Stimulated activated CD8-positive, alpha-beta memory T cell treated with anti-CD3 and anti-CD28 coated beads, Interleukin-12 subunit alpha, Interleukin-12 subunit beta, amount 100 ng/mL, for 1 hour (primary cell): Measurements from ENCODE around the gene TNFRSF14.

Experiments
- DNase-seq: peaks from one replicate; pipeline ENCODE4 v3.0.0-alpha.2; 2020; ENCODE audit warnings: low read depth

TNFRSF14 gene

DNA sequence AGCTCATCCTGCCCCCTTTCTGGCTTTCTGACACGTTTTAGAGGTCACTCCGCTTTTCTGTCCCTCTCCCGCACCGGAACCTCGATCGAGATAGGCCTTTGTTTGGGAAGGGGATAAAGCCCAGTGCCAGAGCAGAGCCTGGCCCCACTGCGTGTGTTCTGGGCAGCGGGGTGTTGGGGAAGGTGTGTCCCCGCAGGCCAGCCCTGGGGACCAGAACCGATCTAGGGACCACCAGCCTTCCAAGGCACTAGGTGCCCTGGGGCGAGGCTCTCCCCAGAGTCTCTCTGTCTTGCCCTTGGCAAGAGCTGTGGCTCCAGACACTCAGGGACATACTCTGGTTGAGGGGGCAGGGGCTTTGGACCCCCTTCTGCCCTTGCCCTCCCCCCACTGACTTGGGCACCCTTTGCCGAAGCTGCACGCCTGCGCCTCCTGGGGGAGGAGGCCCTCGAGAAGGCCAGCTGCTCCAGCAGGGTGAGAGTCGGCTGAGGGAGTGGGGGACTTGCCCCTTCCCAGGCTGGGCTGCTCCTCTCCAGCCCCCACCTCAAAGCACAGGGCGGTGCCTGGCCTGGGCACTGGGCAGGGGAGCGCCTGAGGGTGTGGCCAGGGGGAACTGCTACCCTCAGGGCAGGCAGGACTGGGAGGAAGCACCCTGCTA lies 46.8 kb downstream of the TNFRSF14 start:
- no peak for DNase-seq

DNA sequence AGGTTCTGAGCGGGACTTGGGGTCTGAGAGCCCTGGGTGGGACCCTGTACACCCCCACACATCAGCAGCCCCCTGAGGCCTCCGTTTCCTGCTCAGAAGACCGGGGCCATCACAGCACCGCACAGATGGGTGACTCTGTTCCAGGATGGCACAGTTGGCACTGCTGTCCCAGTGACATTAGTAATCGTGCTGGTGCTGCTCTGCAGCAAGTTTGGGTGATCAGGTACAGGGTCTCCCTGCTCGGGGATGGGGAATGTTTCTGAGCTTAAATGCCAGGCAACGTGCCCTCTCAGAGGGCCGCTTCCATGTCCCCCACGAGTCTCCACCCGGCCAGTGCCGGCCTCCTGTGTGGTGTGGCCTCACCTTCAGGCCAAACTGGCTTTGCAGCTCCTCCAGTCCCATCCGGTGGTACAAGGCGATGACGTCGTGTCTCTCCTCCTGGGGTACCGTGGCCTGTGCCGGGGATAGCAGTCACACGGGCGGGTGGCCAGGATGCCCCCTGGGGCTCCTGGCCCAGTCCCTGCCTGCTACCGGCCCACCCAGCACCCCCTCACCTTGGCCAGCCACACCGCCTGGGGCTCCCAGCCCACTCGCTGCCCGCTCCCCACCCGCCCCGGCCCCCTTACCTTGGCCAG lies 47.5 kb downstream of the TNFRSF14 start:
- DNase-seq: no peak

DNA sequence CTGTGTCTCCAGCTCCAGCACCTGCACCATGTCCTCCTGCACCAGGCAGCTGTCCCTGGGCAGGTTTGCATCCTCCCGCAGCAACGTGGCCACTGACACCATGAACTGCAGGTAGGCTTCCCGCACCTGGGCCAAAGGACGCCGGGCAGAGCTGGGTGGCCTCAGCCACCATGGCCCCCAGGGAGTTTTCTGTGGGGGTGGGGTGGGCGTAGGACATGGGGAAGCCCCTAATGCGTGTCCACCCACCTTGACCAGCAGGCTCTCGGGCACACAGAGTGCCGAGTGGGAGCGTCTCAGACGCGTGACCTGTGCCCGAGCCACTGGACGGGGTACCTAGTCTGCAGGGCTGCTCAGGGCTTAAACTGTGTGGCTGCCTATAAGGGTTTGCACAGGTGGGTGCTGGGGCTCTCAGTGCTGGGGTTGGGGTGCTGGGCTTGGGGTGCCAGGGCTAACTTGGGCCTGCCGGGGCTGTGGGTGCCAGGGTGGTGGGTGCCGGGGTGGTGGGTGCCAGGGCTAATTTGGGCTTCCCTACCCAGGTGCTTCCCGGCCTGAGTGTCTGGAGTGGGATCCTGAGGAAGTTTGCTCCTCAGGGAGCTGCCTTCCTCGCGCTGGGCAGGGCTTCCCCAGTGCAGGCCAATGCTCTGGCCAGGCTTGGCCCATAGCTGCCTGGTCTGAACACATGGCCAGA lies 48.1 kb downstream of the TNFRSF14 start:
- DNase-seq: no peak

DNA sequence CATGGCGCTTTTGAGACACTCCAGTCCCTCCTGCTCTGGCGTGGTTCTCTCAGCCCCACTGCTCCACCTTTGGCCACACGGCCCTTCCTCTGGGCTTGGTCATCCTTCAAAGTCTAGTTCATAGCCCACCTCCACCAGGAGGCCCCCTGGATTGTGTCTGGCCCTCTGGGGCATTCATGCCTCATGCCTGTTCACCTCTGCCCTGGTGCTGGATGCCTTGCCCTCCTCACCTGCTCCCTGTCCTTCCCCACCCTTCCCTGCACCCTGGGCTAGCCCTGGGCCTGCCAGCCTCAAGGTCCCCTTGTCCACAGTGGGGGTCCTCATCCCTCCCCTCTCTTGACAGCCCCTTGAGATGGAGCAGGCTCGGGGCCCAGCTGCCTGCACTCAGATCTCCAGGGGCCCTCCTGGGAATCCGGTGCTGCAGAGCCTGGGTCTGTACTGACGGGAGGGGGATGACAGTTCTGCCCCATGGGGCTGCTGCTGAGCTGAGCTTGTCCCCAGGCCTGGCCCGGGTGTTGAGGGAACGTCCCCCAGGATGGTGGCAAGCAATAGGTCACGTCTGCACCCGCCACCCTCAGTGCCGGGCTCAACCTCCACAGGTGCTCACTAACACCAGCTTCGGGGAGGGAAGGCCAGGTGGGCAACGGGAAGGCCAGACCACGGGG lies 48.8 kb downstream of the TNFRSF14 start:
- DNase-seq: no peak

DNA sequence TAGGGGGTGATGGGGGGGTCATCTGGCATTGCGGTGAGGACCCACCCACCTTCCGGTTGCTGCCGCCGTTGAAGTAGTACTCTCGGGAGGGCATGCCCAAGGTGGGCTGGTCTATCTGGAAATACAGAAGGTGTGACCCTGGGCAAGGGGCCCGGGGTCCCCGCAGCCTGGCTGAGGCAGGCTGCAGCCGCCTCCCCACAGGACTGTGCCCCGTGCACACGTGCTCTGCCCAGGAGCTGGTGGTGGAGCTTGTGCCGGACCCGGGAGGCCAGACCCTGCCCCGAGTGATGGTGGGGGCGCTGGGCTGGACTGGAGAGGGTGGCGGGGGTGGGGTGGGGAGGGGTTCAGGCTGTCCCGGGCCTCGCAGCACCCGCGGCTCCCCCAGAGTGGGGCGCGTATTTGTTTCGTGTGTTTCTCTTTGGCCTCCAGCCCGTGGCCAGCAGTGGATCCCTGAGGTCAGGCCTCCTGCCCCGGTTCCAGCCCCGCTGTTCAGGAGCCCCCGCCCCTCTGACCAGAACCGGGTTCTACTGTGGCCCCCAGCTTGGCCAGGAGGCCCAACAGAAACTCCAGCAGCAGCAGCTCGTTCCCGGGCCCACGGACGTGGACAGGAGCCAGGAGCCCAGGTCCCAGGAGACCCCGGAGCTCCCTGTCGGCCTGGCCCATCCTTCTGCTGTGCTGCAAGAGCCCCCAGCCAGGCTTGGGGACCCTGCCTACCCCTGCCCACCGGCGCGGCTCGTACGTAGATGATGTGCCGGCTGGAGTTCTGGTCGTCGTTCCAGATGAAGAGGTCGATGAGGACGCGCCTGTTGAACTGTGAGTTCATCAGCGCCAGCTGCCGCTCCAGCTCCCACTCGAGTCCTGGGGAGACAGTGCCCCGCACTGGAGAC lies 49.6 kb downstream of the TNFRSF14 start:
- DNase-seq: no peak

DNA sequence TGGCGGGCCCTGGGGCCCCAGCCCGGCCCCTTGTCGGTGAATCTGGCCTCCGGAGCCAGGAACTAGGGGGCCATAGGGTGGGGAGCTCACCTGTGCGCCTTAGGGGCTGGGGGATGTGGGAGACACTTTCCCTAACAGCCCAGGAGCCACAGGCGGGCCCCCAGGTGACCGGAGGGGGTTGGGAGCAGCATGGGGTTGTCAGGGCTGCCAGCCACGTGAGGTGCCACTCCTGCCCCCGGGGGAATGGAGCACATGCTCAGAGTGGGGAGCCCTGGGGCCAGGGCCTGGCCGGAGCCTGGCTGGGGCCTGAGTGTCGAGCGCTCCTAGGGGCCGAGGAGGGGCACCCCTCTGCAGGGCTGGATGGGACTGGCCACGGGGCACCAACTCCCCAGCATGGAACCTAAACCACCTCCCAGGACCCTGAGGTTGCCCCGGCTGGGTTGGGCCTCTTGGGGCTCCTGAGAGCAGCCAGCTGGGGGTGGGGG lies 50.3 kb downstream of the TNFRSF14 start:
- DNase-seq: no peak

DNA sequence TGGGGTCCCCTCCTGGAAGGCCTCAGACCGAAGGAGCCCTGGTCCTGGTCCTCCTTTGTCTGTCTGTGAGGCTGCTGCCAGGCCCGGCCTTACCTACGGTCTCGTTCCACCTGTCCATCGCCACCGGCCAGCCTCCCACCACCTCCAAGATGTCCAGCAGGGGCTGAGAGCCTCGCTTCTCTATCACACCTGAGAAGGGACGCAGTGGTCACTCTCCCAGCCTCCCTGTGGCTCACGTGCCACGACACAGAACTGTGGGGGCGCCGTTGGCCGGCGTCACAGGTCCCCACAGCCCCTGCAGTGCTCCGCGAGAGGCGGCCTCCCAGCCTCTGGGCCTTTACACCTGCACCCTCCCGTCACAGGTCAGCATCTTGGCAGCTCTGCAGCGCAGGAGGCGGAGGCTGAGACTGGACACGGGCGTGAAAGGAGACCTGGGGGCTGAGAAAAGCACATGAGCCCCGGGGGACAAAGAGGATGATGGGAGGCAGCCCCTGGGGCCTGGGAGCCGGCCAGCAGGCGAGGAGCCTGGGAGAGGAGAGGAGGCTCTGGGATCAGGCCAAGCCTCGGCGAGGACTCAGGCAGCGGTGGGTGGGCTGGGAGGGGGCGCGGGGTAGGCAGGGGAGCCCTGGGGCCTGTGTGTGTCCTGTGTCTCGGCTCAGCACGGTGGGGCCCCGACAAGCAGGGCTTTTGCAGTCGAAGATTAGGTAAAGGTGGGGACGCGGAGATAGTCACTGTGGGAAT lies 50.9 kb downstream of the TNFRSF14 start:
- DNase-seq: no peak

DNA sequence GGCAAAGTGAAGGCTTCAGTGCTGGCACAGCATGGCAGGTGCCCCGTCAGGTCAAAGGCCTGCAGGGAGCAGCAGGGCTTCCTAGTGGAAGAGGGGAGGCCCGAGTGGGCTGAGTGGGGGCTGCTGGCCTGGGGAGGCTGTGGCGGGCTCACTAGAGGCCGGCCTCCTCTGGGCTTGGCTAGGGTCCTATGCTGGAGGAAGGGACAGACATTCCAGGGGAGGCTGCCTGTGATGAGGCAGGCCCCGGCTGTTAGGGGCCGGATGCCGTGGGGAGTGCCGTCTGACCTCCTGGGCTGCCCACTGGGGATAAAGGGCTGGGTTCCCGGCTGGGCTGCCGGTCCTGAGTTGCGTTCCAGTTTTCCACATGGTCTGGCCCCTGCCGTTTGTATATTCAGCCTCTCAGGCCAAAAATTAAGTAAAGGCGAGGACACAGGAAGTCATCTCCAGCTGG lies 51.5 kb downstream of the TNFRSF14 start:
- no peak for DNase-seq

DNA sequence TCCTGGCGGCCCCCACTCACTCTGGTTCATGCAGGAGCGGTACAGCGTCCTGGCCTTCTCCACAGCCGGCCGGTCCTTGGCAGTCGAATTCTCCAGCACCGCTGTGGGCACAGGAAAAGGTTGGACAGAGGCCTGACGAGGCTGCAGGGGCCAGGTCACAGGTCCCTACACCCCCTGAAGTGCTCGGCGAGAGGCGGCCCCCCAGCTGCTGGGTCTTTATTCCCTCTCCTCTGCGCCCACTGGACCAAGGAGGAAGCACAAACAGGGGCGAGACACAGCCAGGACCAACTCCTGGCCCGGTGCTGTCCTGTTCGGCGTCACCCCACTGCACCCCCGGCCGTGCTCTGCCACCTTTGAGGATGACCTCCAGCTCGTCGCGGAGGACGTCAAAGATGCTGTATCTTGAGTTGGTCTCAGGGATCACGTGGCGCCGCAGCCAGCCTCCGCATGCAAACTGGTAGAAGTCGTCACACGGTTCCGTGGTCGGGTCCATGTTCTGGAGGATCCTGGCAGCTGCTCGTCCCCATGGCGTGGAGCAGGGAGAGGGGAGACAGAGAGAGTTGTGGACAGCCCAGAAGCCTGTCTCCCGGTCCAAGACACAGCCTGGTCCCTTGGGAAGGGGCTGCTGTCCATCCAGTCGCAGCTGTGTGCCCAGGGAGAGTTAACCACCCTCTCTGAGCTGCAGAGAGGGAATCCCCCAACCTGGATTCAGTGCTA lies 53.3 kb downstream of the TNFRSF14 start:
- DNase-seq: no peak

DNA sequence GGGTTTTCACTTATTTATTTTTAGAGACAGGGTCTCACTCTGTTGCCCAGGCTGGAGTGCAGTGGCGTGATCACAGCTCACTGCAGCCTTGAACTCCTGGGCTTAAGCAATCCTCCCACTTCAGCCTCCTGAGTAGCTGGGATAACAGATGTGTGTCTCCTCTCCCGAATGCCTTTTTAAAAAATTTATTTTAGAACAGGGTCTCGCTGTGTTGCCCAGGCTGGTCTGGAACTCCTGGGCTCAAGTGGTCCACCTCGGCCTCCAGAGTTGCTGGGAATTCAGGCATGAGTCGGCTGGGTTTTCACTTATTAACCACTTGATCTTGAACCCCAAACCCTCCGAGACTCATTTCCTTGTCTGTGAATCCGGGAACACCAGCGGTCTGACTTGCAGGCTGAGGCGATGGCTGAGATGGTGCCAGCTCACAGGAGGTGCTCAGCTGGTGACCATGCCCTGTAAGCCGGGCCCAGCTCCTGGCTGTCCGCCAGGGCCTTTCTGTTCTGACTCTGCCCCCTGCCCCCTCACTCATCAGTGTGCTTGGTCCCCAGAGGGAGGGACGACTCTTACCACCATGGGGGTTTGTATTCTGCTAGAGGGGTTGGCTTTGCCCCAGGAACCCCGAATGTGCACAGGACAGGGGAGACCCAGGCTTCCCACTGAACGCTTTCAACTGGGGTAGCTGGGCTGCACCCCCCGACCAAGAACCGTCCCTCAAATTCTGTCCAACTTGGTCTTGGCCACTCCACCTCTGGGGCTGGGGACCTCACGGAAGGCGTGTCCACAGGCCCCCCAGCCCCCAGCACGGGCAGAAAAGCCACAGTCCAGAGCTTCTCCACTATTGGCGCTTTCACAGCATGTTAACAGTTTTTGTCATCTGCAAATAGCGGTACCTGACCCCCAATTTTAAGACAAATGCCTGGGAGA lies 54.1 kb downstream of the TNFRSF14 start:
- DNase-seq: no peak

DNA sequence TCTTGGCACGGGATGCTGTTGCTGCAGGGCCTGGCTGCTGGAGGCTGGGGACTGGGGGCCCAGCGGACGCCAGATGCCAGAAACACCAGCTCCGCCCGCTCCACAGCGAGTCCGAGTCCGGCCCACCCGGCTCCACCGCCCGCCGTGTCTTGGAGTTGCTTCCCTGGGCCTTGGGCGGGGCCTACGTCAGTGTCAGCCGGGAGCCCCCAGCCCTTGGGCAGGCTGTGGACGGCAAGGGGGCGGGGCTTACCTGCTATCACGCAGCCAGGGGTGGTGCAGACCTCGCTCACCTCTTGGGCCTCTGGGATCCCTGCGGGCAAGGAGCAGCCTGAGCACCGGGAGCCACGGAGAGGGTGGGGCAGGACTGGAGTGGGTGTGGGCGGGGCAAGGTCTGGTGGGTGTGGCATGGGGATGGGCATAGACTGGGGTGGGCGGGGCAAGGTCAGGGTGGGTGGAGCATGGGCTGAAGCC lies 54.9 kb downstream of the TNFRSF14 start:
- DNase-seq: no peak

DNA sequence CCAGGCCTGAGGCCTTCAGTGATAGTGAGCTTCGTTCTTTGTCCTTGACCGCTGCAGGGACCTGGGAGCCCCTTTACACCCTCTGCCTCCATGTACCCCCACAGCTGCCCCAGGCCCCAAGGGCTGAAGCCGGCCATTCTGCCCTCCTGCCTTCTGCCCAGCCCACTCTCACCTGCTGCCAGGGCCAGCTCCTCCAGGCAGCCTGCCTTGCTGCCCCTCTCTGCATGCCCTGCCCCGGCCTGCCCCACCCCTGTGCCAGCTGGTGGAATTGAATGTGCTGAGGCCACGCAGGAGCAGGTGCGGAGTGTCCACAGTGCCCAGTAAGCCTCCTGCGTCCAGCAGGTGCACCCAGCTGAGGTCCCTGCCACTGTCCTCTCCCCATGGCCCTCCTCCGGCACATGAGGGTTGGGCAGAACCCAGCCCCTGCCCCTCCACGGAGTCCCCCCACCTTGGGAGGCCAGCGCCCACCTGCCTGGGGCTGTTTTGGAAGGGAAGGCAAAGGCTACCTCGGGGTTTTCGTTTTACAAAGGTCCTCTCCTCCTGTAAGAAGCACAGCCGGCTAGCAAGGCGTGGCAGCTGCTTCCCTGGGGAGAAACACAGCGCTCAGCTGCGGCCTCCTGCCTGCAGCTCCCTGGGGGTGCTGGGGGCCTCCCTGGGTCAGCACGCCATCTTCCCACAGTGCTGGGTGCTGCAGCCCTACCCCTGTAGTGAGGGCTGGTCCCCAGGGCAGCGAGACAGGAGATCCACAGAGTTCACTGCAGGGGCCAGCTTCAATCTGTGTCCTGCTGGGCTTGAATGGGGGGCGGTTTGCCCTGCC lies 55.7 kb downstream of the TNFRSF14 start:
- no peak for DNase-seq

DNA sequence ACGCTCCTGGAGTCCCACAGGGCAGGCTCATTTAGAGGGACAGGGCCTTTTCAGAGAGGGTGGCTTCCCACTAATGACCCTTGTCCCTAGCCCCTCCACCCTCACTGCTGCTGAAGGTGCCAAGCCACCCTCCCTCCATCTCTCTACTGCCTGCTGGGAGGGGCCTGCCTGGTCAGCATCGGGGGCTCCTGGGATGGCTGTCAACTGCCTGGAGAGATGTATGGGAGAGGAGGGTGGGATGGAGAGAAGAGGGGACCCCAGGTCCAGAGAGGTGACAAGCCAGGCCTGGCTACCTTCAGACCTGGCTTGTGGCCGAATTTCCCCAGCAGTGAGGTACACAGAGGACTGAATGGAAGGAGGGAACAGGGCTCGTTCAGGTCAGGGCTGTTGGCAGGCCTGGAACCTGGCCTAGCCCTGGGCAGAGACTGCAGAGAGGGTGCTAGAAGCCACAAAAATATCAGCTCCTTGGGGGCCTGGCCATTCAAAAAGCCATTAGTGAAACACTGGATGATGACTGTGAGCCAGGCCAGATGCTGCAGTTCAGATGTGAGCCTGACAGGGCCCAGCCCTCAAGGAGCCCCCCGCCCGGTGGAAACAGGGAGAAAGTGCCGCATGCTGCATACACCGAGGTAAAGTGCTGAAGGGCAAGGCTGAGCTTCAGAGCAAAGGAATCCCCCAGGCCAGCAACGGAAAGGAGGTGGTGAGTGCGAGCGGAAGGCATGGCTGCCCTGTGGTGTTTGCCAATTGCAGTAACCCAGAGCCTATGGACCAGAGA lies 56.6 kb downstream of the TNFRSF14 start:
- DNase-seq: no peak
